ENCODE results near the gene EAPP. TPM values are rescaled to one million over a fixed set of nuclear protein-coding genes. Genes with fewer than 3 reads are reported as not detected.
A peak's percentile ranks its signal among the peaks of the same experiment; 100 is the strongest.

The EAPP gene
- total and polyA plus RNA-seq, 2 of the 4 experiments (the other 2 are of a cell fraction): 29.9 to 32.3 TPM

DNA sequence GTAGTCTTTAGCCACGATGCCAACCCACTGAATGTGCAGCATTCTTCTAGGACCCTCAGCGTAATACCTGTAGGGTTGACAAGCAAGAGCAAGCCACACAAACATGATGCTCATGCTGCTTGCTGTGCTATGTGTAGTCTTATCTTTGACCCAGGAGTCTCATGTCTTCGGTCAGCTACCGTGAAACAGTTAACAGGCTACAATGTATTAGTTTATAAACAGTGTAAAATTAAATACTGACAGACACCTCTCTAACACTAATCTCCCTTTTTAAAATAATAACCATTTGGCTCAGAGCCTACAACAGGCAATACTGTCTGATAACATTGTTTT, 1.9 kb downstream of the EAPP start:
- 94% methylated on average over 2 of the region's 4 CpGs; no CpG with 5 or more reads in 1 of the 2 experiments for WGBS, 2 experiments (ENCODE audit: extremely low coverage in 2 of 2, insufficient read length in 1 of 2)
- no peak overlapping the region for H4K5ac ChIP-seq (ENCODE audit: low read depth, low read length)
- peak overlapping the region; percentile 79 for H3K4me2 ChIP-seq (ENCODE audit: low read depth, low read length)
- in situ Hi-C loops (cut with MboI; ENCODE audit: low sequenced_read_pairs) (loop anchor here (10.0 kb wide), 1 partner anchor 83 kb away; no protein-coding TSS in a partner anchor), intact Hi-C loops (cut with micrococcal nuclease) (loop anchor here (5.0 kb wide), 3 partner anchors 40 to 170 kb away; partner anchors contain the start of gene SPTSSA), dilution Hi-C loops (cut with HindIII; ENCODE audit: low sequenced_read_pairs, unreplicated experiment) (no loop called here)
- no peak overlapping the region for H2AK9ac ChIP-seq (replicated peaks; ENCODE audit: low read depth, low read length, poor library complexity)
- POLR2A ChIA-PET (ENCODE audit: unreplicated experiment): interaction anchor here (0.6 kb wide), 1 partner anchor 552 kb away, joined by 5 read pairs; no protein-coding TSS in a partner anchor
- BruUV-seq (replicated peaks): no TSS peak
- DNase-seq (no peak), ATAC-seq (ENCODE audit: low read depth) (no peak)
- peak overlapping the region; percentile 55; the same call in 1 of the 2 replicates for H3K23ac ChIP-seq (ENCODE audit: low read depth, low read length)
- H3K4me3 ChIP-seq (ENCODE audit: insufficient read depth, low read depth, low read length): no peak overlapping the region
- peaks cover 13 to 29% of the 10 kb centered on the region in 2 experiments for H3K79me1 ChIP-seq (ENCODE audit: low read depth in 1 of 2, low read length in 2 of 2)
- H2BK15ac ChIP-seq (ENCODE audit: low read depth, low read length): no peak overlapping the region
- no peak overlapping the region for H3K56ac ChIP-seq (ENCODE audit: extremely low read depth, insufficient read depth, low read length)
- no peak overlapping the region for H2BK20ac ChIP-seq (ENCODE audit: low read depth, low read length)
- H2BK120ac ChIP-seq (ENCODE audit: low read depth, low read length): peak overlapping the region; percentile 30; the same call in 1 of the 2 replicates
- peaks cover 5% of the 10 kb centered on the region for H3K4me1 ChIP-seq (ENCODE audit: control insufficient read depth, insufficient read depth, low read length)
- no peak overlapping the region for H2AFZ ChIP-seq (replicated peaks; ENCODE audit: low read length, poor library complexity)
- no peaks in the 10 kb centered on the region for H3K27me3 ChIP-seq (ENCODE audit: control insufficient read depth, insufficient read depth, low read length)
- H2BK5ac ChIP-seq (ENCODE audit: low read depth, low read length, poor library complexity, severe bottlenecking): peak overlapping the region; percentile 30
- no peaks in the 10 kb centered on the region for H3K9me3 ChIP-seq (ENCODE audit: control insufficient read depth, insufficient read depth, low read length)
- peak overlapping the region; percentile 53 for H3K4ac ChIP-seq (ENCODE audit: low read depth, low read length)
- peak overlapping the region; percentile 28; the same call in 1 of the 2 replicates for H3K9ac ChIP-seq (ENCODE audit: low read depth, low read length)
- H2AK5ac ChIP-seq (ENCODE audit: low read depth, low read length): peak overlapping the region; percentile 70; the same call in 1 of the 2 replicates
- H4K8ac ChIP-seq (ENCODE audit: low read depth in 2 of 2, low read length in 2 of 2): peak overlapping the region in 1 of 2 experiments; percentile 72; a peak in 1 of 4 replicates
- TF ChIP-seq MAFK (IDR thresholded peaks at IDR 0.05; ENCODE audit: low read depth, low read length): no peak
- no peak overlapping the region for H4K91ac ChIP-seq (ENCODE audit: insufficient read depth, low read depth, low read length)
- no peak overlapping the region for H3K18ac ChIP-seq (ENCODE audit: low read depth, low read length)
- CTCF ChIA-PET: interaction anchor here (0.6 kb wide), 1 partner anchor 41 kb away, joined by 3 read pairs; no protein-coding TSS in a partner anchor
- H3K14ac ChIP-seq (replicated peaks; ENCODE audit: low read depth, low read length): peak overlapping the region; percentile 49; the same call in 1 of the 2 replicates
- peaks cover 3% of the 10 kb centered on the region; the same call in 1 of the 2 replicates for H3K9me1 ChIP-seq (ENCODE audit: insufficient read depth, low read length)
- H4K20me1 ChIP-seq (ENCODE audit: insufficient read depth, low read length): peaks cover 6% of the 10 kb centered on the region; the same call in 1 of the 2 replicates
- H3K27ac ChIP-seq (ENCODE audit: insufficient read depth, low read length): peak overlapping the region; percentile 39; the same call in 1 of the 2 replicates
- H3K36me3 ChIP-seq (ENCODE audit: control insufficient read depth, insufficient read depth, low read length): peaks cover 10% of the 10 kb centered on the region

All from IMR-90 (cell line).